LNCAP (cell line): ENCODE results near the gene KCNC1.

ENCODE experiments used
- CTCF ChIP-seq: fragments of 450-650 bp; IDR thresholded peaks from 2 replicates; pipeline ENCODE4 v1.5.1; 2017; ENCODE audit warnings: mild to moderate bottlenecking

KCNC1 gene

GRCh38 chr11:17702876-17703275, 31.7 kb upstream of the KCNC1 start:
- no peak for TF ChIP-seq CTCF

- TF ChIP-seq CTCF = no peak
Observed at GRCh38 chr11:17703951-17704350, 30.6 kb upstream of the KCNC1 start.

- no peak for TF ChIP-seq CTCF
Observed at GRCh38 chr11:17707830-17708229, 26.8 kb upstream of the KCNC1 start.

- no peak for TF ChIP-seq CTCF
Observed at GRCh38 chr11:17711836-17712235, 22.7 kb upstream of the KCNC1 start.

- TF ChIP-seq CTCF = no peak
Observed at GRCh38 chr11:17713851-17714250, 20.7 kb upstream of the KCNC1 start.

GRCh38 chr11:17714356-17714854, 20.2 kb upstream of the KCNC1 start:
- TF ChIP-seq CTCF = no peak

GRCh38 chr11:17714870-17715269, 19.7 kb upstream of the KCNC1 start:
- TF ChIP-seq CTCF = no peak

- TF ChIP-seq CTCF = no peak
Observed at GRCh38 chr11:17716807-17717206, 17.8 kb upstream of the KCNC1 start.
